NK-92 (cell line): ENCODE results near the gene MLLT10.

Experiments used
- DNase-seq: peaks from one replicate; lab custom pipeline; 2025; ENCODE audit not compliant: unreplicated experiment; lab: John Stamatoyannopoulos, UW

Gene MLLT10

DNA sequence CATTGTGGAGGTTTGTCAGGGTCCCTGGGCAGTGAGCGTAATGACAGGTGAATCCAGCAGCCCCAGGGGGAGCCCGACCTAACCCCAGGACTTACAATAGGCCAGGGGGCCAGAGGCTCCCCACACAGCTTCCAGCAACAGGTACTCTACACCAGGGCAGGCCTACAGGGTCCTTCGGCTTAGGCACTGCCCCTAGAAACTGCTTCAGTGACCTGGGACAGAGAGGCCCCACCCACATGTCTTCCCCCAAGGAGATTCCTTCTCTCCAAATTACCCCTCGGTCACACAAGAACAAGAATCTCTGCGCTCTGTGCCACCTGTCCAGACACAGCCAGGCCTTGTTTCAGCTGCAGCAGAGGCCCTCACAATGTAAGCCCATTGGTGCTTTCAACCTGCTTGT lies 32.9 kb upstream of the MLLT10 start:
- no peak for DNase-seq

DNA sequence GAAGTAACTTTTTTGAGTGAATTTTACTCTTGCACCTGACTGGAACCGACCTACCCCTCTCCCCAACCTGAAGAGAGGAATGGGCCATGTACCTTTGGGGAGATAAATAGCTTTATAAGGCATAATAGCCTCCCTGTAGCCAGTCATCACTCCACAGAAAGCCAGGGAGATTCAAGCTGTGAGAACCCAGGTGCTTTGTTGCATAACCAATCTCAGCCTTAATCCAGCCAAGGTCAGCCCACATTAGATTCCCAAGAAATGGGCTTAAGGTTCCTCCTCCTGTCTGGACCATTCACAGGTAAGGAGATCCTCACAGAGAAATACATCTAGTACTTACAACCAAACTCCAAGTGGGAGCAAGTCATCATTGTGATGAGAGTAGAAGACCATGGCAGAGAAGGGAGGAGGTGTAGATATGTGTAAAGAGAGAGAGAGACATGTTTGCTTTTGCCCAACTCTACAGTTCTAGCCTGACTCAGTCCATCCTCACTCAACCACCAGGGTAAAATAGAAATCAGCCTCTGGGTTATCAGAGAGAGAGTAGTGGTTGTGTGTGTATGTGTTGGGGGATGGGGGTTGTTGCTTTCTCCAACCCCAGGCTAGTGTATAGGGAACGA lies 32.2 kb upstream of the MLLT10 start:
- no peak for DNase-seq

DNA sequence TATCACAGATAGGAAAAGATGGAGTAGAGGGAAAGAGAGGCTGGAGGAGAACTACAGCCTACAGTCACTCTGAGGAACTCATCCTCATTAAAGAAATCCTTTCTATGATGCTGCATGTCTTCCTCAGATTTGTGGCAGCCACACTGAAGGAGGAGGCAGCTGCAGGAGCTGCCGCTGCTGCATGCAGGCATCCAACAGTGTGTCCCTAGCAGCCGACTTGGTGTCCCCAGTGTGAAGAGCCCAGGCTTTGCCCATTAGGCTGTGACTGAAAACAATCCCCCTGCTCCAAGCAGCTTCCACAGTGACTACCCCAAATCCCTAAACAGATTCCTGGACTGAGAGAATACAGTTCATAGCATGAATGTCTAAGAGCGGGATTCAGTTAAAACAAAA lies 31.7 kb upstream of the MLLT10 start:
- no peak for DNase-seq

DNA sequence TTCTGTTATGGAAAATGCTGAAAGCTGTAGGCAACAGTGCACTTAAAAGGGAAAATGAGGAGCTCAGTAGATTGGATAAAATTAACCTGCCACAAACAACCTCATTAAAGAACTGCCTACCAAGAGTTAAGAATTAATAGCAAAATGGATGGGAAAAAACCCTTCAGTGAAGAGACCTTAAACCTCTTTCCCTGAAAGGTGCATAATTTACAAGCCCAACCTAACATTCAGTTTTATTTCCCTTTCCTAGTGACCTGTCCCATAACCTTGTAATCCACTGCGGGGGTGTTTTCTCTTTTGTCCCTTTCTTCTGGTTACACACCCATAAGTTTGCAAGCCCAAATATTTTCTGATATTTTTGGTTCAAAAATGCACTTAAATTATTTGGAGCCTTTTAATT lies 30.5 kb upstream of the MLLT10 start:
- no peak for DNase-seq

DNA sequence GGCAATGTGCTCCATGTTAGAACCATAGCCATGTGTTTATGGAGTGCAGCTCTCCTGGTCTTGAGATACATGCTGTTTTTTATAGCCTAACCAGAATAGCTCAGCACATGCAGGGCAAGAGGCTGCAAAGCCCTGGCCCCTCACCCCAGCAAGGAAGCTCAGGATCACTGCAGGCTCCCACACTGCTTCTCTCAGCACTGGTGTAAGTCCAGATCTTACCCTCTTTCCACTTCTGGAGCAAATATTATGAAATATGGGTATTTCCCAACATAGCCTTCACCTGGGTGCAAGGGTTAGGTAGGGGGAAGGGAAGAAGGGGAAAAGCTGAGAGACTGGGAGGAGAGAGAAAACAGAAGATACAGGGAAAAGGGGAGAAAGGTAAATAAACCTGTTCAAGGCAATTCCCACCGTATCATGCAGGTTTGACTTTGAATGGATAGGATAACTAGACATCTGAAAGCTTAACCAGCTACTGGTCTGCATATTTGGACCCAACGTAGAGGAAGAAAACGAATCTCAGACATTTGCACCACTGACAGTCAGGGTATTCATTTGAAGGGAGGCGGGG lies 28.2 kb upstream of the MLLT10 start:
- no peak for DNase-seq

DNA sequence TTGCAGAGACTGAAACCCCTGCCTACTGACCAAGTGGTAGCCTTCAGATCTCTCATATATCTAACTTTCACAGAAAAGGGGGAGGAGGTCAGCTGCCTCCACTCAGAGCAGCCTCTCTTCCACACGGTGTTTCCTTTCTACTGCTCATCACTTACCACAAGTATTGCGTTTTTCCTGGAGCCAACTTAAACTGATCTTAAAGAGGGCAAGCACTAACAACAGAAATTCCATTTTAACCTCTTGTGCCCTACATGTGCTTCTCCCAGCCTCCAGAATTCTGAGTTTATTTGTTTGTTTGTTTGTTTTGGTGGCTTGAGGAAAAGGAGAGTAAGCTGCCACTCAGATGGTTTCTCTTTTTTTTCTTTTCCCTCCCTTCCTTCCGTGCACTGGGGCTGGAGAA lies 27.7 kb upstream of the MLLT10 start:
- no peak for DNase-seq

DNA sequence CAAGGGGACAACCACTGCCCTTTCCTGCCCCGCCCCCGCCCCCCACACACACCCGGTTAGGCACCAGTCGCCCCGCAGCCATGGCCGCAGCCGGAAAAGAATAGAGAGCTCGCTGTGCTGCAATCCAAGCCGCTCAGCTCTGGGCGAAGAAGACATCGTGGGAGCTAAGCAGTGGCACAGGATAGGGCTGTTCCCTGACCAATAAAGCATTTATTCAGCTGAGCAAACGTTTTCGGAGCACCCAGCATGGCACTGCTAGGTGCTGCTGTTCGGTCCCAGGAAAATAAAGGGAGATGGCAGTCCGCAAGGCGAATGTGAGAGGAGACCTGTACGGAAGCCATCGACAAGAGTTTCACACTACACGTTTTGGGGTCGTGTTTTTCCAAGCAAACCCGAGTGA lies 26.9 kb upstream of the MLLT10 start:
- DNase-seq, result no peak

DNA sequence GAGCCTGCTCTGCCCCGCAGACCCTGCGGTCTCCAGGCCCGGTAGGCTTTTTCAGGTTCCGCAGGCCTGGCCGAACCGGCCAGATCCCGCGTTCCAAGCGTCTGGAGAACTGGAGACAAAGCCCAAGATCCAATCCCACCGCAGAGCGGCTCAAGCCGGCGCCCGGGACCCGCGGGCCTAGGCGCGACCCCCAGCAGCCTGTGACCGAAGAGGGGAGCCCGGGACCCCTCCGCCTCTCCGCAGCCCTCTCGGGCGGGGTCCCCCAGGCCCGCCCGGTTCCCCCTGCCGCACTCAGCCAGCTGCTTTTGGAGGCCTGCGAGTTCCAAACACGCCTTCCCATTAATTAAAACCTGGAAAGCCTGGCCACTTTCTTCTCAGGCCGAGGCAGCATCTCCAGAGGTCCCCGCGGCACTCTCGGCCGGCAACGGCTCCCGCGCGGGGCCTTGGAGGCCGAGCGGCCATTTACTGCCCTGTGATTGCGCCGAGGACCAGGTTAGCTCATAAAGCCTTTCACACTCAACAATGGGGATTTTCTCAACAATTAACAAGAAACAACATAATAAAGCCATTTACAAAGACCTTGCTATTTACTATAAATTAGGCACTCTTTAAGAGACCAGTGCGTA lies 25.2 kb upstream of the MLLT10 start:
- DNase-seq, result no peak

DNA sequence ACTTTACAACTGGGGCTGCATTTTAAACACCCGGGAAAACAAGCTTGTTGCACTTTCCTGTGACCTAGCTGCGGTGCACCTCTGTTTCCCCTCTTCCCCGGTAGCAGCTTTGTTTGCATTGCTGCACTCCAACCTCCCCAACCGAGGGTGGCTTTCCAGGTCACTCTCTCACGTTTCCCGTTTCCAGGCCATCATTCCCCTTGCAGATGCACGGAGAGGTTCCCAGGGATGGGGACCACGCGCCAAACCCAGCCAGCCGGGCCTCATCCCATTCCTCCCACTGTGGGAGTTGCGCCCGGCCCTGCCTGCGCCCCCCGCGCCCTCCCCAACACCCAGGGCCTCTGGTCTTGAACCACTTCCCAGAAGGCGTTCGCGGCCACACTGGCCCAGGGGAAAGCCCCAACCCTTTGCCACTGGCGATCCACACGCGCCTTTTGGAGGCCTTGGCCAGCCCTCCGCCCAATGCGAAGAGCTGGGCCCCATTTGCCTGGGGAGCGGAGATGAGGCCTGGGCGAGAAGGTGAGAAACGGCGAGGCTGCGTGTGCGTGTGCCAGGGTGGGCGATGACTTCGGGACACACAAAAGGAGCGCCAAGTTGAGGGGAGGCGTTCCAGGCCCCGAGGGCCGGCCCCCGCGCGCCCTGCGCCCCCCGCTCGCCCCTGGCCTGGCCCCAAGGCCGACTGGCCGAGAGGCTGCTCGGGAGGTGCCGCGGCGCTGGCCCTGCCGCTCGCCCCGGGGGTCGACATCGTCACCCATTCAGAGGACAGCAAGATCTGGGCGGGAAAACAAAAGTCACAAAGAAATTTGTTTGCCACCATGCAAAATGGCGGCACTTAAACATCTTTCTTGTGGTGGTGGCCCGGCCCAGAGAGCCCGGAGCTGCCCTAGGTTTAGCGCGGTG lies 24.4 kb upstream of the MLLT10 start:
- DNase-seq, result no peak

DNA sequence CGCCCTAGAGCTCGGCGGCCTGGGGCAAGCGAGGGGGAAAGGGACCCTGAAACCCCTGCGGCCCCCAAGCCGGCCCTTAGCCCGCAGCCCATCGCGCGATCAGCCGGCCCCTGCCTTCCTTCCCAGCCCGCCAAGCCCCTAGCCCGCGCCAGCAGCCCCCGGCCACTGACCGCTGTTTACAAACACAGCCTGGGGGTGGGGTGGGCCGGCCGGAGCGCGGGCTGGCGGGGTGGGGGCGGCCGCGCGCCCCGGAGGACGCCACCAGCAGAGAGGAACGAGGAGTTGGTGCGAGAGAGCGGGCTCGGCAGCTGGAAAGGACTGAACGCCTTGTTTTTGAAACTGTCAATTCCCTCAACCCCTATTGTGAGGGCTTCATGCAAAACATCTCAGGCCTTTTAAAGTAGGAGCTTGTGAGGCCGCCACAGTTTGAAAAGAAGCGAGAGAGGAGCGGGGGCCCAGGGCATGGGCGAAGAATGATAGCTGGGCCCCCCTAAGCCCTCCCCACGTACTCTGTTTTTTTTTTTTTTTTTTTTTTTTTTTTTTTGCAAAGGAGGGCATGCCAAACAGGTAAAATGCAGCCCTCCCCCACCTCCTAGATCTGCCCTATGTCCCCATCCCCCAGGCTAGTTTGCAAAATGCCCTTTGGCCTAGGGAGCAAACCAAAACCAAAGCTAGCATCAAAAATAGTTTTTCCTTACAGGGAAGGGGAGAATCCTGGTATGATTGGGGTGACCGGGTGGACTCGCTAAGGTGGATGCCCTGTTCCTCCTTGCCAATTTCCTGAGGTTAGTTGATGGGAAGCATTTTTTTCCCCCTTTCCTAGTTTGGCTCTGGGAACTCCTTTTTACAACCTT lies 23.6 kb upstream of the MLLT10 start:
- no peak for DNase-seq

DNA sequence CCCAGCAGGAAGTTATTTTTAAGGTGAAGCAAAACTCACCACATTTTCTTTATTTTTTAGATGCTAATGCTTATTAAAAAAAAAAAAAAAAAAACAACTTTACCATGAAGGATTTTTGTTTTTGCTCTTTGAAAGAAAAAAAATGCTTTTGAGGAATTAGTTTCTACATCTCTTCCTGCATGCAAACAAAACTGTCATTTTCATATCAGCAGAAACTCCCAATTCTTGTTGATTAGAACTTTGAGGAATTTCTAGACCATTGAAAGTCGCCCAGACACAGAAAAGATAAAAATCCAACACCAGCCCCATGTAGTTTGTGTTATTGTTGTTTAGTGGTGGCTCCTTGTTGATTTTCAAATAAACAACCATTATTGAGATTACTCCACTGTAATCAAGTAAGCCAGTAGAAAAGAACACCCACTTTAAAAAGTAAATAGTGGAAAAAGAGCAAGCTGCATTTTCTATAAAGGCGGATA lies 22.9 kb upstream of the MLLT10 start:
- no peak for DNase-seq

DNA sequence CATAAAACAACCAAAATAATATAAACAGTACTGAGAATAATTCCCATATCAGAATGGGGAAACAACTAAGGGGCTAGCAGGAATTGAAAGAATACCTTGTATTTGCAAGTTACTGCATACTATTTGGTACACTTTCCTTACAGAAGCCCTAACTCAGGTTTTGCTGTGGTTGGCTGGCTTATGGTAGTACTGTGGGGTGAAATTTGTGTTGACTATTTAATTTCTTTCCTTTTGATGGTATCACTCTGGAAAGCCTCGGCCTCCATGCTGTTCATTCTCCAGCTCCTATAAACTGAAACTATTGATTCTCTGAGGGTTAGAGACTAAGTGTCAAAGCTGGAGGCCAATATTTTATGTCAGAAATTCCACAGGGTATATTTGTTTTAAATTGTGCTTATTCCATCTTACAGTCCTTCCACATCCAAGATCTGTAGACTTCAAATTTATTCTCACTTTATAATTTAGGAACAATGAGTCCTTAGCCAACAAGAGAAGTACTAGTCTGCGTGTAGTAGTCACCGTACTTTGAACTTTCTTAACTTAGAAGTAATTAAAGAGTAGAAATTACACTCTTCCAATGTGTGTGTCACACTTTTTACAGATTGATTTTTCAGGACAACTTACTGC lies 22.0 kb upstream of the MLLT10 start:
- no peak for DNase-seq

DNA sequence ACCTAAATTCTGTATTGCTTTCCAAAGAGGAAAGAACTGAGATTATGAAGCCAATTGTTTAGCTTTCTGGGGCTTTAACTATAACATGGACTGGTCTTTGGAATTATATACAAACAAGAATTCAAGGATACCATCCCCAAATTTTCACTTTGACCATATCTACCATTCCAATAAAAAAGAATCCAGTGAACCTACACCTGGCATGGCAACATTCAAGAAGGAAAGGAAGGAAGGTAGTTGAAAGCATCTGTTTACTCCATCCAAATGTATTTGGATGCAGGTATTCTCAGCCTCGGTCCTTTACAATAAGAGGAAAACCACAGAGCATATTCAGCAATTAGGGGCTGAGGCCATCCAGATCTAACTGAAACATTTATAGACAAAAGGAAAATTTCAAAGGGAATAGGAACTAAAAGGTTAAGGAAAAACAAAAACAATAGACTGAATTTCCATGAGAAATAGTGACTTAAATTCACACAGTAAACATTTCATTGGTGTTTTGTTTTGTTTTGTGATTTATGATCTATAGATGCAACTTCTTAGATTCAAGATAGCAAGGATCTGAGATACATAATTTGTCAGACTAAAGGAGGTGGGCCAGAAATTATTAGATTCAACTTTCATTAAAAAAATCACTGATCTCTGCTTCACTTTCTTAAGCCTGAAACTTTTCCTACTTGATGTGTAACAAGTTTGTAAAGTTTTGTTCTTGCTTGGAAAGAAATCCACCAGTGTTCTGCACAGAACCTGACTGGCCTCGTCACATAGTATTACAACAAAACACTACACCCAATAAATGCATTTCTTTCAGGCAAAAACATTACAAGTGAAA lies 21.2 kb upstream of the MLLT10 start:
- no peak for DNase-seq

DNA sequence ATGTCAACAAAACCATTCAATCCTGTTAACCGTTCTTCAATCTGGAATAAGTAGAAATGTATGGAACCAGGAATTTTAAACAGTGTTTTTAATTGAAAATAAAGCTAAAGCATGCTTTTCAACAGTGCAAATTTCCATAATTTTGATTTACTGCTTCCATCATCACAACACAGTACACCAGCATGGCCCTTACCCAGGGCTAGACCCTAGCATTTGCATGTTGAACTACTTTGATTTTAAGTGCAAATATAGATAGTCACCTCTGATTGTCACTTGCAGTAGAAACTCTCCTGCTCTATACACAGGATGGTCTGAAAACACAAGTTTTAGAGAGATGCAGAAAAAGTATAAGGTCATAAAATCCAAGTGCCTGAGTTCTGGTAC lies 20.6 kb upstream of the MLLT10 start:
- DNase-seq, result no peak

DNA sequence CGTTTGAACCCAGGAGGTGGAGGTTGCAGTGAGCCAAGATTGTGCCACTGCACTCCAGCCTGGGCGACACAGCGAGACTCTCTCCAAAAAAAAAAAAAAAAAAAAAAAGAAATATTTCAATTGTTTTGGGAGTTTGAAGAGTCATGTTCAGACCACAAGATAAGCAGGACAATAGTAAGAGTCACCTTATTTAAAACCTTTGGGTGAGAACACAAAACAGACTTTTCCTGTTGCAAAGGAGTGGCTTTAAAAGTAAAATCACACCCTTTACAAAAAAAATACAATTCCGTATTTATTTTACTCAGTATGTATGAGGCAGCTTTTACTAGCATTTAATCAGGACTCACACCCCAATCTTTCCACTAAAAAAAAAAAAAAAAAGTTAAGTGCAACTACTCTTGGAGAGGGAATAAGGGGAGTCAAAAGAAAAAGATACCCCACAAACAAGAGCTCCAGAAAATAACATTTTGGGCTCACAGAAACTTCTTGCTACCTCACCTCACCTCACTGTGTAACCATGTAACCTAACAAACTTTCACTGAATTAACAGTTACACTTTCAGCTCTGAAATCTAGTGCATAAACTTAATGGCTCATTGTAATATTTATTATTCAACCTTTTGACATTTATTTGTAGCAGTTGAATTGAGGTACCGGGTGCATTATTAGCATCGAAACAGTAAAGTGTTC lies 19.8 kb upstream of the MLLT10 start:
- DNase-seq, result no peak

DNA sequence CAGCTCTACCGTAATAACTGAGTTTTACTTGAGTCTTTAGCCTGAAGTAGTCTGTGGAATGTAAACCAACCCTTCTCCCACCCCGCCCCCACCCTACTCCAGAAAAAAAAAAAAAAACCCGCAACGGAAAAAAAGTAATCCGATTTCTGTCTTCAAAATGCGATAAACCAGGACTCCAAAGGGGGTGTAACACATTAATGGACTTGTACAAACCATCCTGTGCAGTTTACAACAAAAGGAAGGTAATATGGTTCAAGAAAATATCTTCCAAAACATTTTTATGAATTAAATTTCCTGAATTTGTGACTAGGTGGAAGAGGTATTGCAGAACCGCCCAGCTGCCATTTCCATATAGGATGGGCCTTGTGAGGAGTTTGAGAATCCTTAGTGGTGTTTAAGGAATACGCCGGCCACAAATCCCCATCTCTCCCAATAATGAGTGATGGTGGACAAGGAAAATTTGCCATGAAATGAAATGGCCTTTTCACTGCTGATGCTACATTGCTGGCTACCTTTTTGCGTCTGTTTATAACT lies 19.1 kb upstream of the MLLT10 start:
- DNase-seq, result no peak

DNA sequence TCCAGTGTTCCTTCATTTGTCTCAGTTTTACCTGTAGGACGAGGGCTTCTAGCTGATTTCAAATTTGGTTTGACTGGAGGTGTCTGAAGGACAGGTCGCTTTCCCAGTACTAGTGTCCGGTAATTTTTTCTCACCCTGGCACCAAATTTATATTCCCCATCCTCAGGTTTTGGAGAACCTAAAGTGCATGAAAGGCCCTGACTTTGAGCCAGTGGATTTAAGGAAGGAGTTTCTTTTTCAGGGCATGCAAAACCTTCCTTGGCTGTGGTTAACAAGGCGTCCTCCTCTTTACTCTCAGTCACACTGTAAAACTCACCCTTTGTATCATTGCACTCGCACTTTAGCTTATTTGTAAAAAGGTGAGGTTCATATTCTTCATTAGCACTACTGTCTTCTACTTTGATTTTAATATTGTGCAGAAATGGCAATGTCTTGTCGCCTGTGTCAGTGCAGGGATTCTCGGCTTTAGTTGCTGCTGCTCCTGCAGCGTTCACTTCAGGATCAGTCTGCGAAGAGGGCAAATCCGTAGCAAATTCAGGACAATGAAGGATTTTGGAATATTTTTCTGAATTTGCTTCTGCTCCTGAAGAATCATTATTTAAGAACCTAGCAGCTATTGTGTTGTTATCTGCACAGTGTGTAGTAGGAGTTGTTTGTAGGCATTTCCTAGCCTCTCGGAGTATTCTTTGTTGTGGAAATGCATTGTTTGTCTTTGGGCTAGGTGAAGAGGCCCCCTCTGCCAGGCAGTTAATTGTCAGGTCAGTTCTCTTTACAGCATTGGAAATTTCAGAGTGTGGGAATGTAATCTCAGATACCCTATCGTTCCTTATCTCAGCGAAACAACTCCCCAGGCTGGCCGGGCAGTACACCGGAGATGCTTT lies 18.4 kb upstream of the MLLT10 start:
- DNase-seq, result no peak
